Measurements from ENCODE around the gene SLC35E4. TPM values are rescaled to one million over a fixed set of nuclear protein-coding genes. Genes with fewer than 3 reads are reported as not detected.
A peak's percentile ranks its signal among the peaks of the same experiment; 100 is the strongest.

SLC35E4 gene
- total and polyA plus RNA-seq, 9 of the 15 experiments (the other 6 are each of a cell fraction or from before 2014, with no cell fraction given) = 0.06 to 2.3 (median 0.86) TPM; not detected in 1

DNA sequence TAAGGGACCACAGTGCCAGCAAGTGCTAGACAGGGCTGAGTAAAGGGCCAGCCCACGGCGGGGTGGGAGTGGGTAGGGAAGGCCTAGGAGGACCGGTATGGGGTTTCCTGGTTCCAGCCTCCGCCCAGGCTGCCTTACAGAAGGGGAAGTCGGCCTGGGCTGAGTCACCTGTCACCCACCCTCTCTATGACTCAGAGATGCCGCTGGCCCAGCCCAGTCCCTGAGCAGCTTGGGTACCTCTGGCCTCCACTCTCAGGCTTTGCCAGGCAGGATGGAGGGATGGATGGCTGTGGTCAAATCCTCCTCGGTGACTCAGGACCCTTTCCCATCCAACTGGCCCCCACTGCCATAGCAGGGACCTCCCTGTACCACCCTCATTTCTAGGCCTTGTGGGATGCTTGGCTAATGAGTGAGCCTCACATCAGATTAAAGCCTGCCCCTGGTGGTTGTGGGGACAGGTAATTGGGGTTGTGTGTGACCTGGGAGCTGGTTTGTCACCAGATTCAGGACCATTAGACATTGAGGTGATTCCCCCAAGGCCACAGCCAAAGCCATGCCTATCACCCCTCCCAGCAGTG lies 13.9 kb downstream of the SLC35E4 start (continued):
- TF ChIP-seq CREBBP (IDR thresholded peaks at IDR 0.05; ENCODE audit: low read depth, low read length) = no peak
- no peak for TF ChIP-seq ZNF696 (CRISPR knock-in tag; conservative IDR thresholded peaks at IDR 0.05)
- no peak for TF ChIP-seq DDX20 (tag; IDR thresholded peaks at IDR 0.05; ENCODE audit: low read depth)
- TF ChIP-seq ZBTB40 (IDR thresholded peaks at IDR 0.05) = no peak
- TF ChIP-seq ZBTB40 (CRISPR knock-in tag; IDR thresholded peaks at IDR 0.05) = no peak
- no peak for TF ChIP-seq SRSF9 (IDR thresholded peaks at IDR 0.05; ENCODE audit: borderline replicate concordance, low read depth, low read length)
- TF ChIP-seq IRF1 (CRISPR knock-in tag; IDR thresholded peaks at IDR 0.05; ENCODE audit: borderline replicate concordance) = no peak
- TF ChIP-seq ZNF184 (CRISPR knock-in tag; IDR thresholded peaks at IDR 0.05) = no peak
- TF ChIP-seq CTBP1 (IDR thresholded peaks at IDR 0.05; ENCODE audit: borderline replicate concordance) = peak; percentile 79; the same call in 1 of the 2 replicates
- no peak for TF ChIP-seq ZBTB26 (CRISPR knock-in tag; IDR thresholded peaks at IDR 0.05)
- TF ChIP-seq JUN (IDR thresholded peaks at IDR 0.05; ENCODE audit: borderline replicate concordance, low read depth, low read length) = peak; percentile 77; the same call in 1 of the 2 replicates
- TF ChIP-seq JUN (CRISPR knock-in tag; IDR thresholded peaks at IDR 0.05; ENCODE audit: borderline replicate concordance) = no peak
- no peak for TF ChIP-seq ZNF23 (CRISPR knock-in tag; IDR thresholded peaks at IDR 0.05)
- no peak for TF ChIP-seq ATF6 (CRISPR knock-in tag; IDR thresholded peaks at IDR 0.05)
- TF ChIP-seq DPF2 (IDR thresholded peaks at IDR 0.05) = peak; percentile 52; the same call in 1 of the 2 replicates
